Natural killer cell (primary cell): Measurements from ENCODE around the gene GPR146. TPM values are rescaled to one million over a fixed set of nuclear protein-coding genes. Genes with fewer than 3 reads are reported as not detected.
A peak's percentile ranks its signal among the peaks of the same experiment; 100 is the strongest.
"Not testable (repeated sequence)": the region's sequence is repeated elsewhere in the genome, so short reads cannot be mapped to it uniquely, and the experiment has no call there.

Experiments
- ATAC-seq, 3 donors: fragments of 150-1000 bp in 2 of 3; fragments of 200-7000 bp in 1 of 3; cut with Tn5 transposase; 1 replicate in 1 of 3; 2 replicates in 2 of 3; pipeline ENCODE4 v1.10.0; 2021; ENCODE audit warnings: mild to moderate bottlenecking in 2 of 3, moderate library complexity in 2 of 3
- DNase-seq, 2 donors: peaks; one replicate each; pipeline versions ENCODE4 v3.0.0 to v3.0.0-alpha.2; 2013 to 2021; ENCODE audit warnings: mixed read lengths in 1 of 2
- H3K27ac ChIP-seq: one replicate; pipeline ENCODE4 v1.5.1; 2013; ENCODE audit warnings: mild to moderate bottlenecking, low read length
- H3K27me3 ChIP-seq: one replicate; pipeline ENCODE4 v1.6.1; 2013; ENCODE audit warnings: low read length; ENCODE audit not compliant: control insufficient read depth, insufficient read depth
- H3K36me3 ChIP-seq: one replicate; pipeline ENCODE4 v1.6.1; 2013; ENCODE audit warnings: low read length; ENCODE audit not compliant: control insufficient read depth, insufficient read depth
- H3K4me1 ChIP-seq: one replicate; pipeline ENCODE4 v1.6.1; 2013; ENCODE audit warnings: low read length; ENCODE audit not compliant: control insufficient read depth, insufficient read depth
- H3K4me3 ChIP-seq: one replicate; pipeline ENCODE4 v1.5.1; 2013; ENCODE audit warnings: low read length
- H3K9me3 ChIP-seq: one replicate; pipeline ENCODE4 v1.6.1; 2013; ENCODE audit warnings: low read length; ENCODE audit not compliant: control insufficient read depth, insufficient read depth
- H3K27ac Mint-ChIP-seq, 2 donors: one replicate each; pipeline ENCODE4 v1.8.0; 2022; ENCODE audit warnings: mild to moderate bottlenecking in 2 of 2, mixed read lengths in 2 of 2, moderate library complexity in 1 of 2
- H3K27me3 Mint-ChIP-seq, 2 donors: one replicate each; pipeline ENCODE4 v1.8.0; 2022; ENCODE audit warnings: low read depth in 2 of 2, mixed read lengths in 2 of 2
- H3K36me3 Mint-ChIP-seq: one replicate; pipeline ENCODE4 v1.8.0; 2022; ENCODE audit warnings: mixed read lengths
- H3K4me1 Mint-ChIP-seq, 2 donors: one replicate each; pipeline ENCODE4 v1.8.0; 2022; ENCODE audit warnings: mixed read lengths in 2 of 2
- H3K4me3 Mint-ChIP-seq: one replicate; pipeline ENCODE4 v1.8.0; 2022; ENCODE audit warnings: mild to moderate bottlenecking, moderate library complexity, mixed read lengths
- H3K9me3 Mint-ChIP-seq, 2 donors: one replicate each; pipeline ENCODE4 v1.8.0; 2022; ENCODE audit warnings: mixed read lengths in 2 of 2
- WGBS: methylation state at CpG from one replicate; pipeline ENCODE4 v1.1.7; 2013; ENCODE audit warnings: missing lambda C conversion rate; ENCODE audit not compliant: insufficient coverage; 5-methylcytosine and 5-hydroxymethylcytosine counted together
- intact Hi-C: fragments of 100-400 bp; cut with micrococcal nuclease; formaldehyde crosslinking; loops from one replicate; pipeline ENCODE4 v1.14.2; 2022
- total RNA-seq, 4 donors: library from RNA; stranded (reverse); fragments of 120-200 nt in 1 of 4; gene quantifications; one replicate each; pipeline versions ENCODE4 v1.2.3 to v1.2.4, GENCODE V29; 2013 to 2022
- TF ChIP-seq, protein P1 (sequence below): fragments of 200-600 bp; IDR thresholded peaks from one replicate; pipeline ENCODE4 v1.8.0; 2022; ENCODE audit warnings: antibody characterized with exemption

The GPR146 gene
- total RNA-seq, 3 donors from 2014 or later (not counting 1 experiment from before 2014, with no cell fraction given) = 2.3 to 4.5 (median 2.5) TPM

GRCh38 chr7:1031716-1032455, 12.5 kb upstream of the GPR146 start:
- H3K4me1 Mint-ChIP-seq = peaks cover 29 to 40% of the 10 kb centered on the region in 2 donors
- no peak overlapping the region for H3K27ac Mint-ChIP-seq
- WGBS = 96% methylated on average over 27 of the region's 33 CpGs
- DNase-seq (no peak), ATAC-seq (no peak)
- TF ChIP-seq, protein P1, sequence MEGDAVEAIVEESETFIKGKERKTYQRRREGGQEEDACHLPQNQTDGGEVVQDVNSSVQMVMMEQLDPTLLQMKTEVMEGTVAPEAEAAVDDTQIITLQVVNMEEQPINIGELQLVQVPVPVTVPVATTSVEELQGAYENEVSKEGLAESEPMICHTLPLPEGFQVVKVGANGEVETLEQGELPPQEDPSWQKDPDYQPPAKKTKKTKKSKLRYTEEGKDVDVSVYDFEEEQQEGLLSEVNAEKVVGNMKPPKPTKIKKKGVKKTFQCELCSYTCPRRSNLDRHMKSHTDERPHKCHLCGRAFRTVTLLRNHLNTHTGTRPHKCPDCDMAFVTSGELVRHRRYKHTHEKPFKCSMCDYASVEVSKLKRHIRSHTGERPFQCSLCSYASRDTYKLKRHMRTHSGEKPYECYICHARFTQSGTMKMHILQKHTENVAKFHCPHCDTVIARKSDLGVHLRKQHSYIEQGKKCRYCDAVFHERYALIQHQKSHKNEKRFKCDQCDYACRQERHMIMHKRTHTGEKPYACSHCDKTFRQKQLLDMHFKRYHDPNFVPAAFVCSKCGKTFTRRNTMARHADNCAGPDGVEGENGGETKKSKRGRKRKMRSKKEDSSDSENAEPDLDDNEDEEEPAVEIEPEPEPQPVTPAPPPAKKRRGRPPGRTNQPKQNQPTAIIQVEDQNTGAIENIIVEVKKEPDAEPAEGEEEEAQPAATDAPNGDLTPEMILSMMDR = no peak
- intact Hi-C loops = no loop called here
- H3K9me3 Mint-ChIP-seq = no peaks in the 10 kb centered on the region
- Histone ChIP-seq H3K27ac (no peak overlapping the region), H3K9me3 (no peaks in the 10 kb centered on the region), H3K36me3 (no peaks in the 10 kb centered on the region), H3K4me3 (no peak overlapping the region), H3K27me3 (no peaks in the 10 kb centered on the region), H3K4me1 (peaks cover 45% of the 10 kb centered on the region)
- no peak overlapping the region for H3K4me3 Mint-ChIP-seq
- H3K36me3 Mint-ChIP-seq = no peaks in the 10 kb centered on the region
- no peaks in the 10 kb centered on the region for H3K27me3 Mint-ChIP-seq

GRCh38 chr7:1032536-1033181, 11.7 kb upstream of the GPR146 start:
- Histone ChIP-seq H3K4me1 (peaks cover 40% of the 10 kb centered on the region), H3K27me3 (no peaks in the 10 kb centered on the region), H3K9me3 (no peaks in the 10 kb centered on the region), H3K36me3 (no peaks in the 10 kb centered on the region), H3K4me3 (no peak overlapping the region), H3K27ac (no peak overlapping the region)
- ATAC-seq (no peak), DNase-seq (no peak)
- Mint-ChIP-seq H3K4me3 (peak overlapping the region; percentile 59), H3K36me3 (no peaks in the 10 kb centered on the region), H3K9me3 (no peaks in the 10 kb centered on the region), H3K27me3 (no peaks in the 10 kb centered on the region), H3K27ac (peak overlapping the region in 1 of 2 donors; percentile 57), H3K4me1 (peaks cover 23 to 33% of the 10 kb centered on the region in 2 donors)
- TF ChIP-seq, protein P1 = no peak
- intact Hi-C loops = no loop called here
- 97% methylated on average over 25 of the region's 25 CpGs for WGBS

DNA sequence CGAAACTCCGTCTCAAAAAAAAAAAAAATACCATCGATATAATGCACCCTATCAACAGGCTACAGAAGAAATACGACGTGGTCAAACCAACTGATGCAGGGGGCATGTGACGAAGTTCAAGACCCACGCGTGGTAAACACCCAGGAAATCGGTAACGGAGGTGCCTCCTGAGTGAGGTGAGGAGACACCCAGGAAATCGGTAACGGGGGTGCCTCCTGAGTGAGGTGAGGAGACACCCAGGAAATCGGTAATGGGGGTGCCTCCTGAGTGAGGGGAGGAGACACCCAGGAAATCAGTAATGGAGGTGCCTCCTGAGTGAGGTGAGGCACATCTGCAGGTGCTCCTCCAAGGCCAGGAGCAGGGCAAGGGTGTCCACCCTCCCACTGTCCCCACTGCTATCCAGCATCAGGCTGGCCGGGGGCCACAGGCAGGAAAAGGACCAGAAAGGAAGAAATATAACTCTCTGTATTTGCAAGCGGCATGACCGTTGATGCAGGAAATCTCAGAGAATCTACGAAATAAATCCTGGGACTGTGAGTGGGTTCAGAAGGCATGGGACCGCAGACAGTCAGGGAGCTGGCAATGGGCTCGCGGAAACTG, 10.7 kb upstream of the GPR146 start:
- Histone ChIP-seq H3K9me3 (no peaks in the 10 kb centered on the region), H3K4me3 (no peak overlapping the region), H3K4me1 (peaks cover 38% of the 10 kb centered on the region), H3K27ac (no peak overlapping the region), H3K27me3 (no peaks in the 10 kb centered on the region), H3K36me3 (no peaks in the 10 kb centered on the region)
- Mint-ChIP-seq H3K4me3 (peak overlapping the region; percentile 59), H3K9me3 (no peaks in the 10 kb centered on the region), H3K4me1 (peaks cover 23 to 30% of the 10 kb centered on the region in 2 donors), H3K36me3 (no peaks in the 10 kb centered on the region), H3K27ac (peak overlapping the region; percentile 33 to 57), H3K27me3 (no peaks in the 10 kb centered on the region)
- peak in 2 of 3 donors; percentile 19 to 58 for ATAC-seq
- 66% methylated on average over 20 of the region's 20 CpGs for WGBS
- TF ChIP-seq, protein P1 = no peak
- intact Hi-C loops = loop anchor here (1.0 kb wide), 1 partner anchor 11 kb away; the partner anchor contains the start of gene GPR146
- peak in 1 of 2 donors; percentile 73 for DNase-seq

DNA sequence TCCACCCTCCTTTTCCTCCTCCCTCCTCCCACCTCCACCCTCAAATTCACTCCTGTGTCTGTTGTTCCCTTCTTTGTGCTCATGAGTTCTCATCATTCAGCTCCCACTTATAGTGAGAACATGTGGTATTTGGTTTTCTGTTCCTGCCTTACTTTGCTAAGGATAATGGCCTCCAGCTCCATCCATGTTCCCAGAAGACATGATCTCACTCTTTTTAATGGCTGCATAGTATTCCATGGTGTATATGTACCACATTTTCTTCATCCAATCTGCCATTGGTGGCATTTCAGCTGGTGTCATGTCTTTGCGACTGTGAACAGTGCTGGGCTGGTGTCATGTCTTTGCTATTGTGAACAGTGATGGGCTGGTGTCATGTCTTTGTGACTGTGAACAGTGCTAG, 9.6 kb upstream of the GPR146 start:
- H3K27me3 ChIP-seq, H3K9me3 ChIP-seq, H3K36me3 Mint-ChIP-seq, H3K4me3 ChIP-seq, DNase-seq, H3K36me3 ChIP-seq, ATAC-seq, H3K27me3 Mint-ChIP-seq, H3K9me3 Mint-ChIP-seq, H3K27ac Mint-ChIP-seq, H3K27ac ChIP-seq, H3K4me3 Mint-ChIP-seq: not testable (repeated sequence)
- 95% methylated on average over 1 of the region's 1 CpG for WGBS
- H3K4me1 Mint-ChIP-seq = peaks cover 23 to 24% of the 10 kb centered on the region in 2 donors
- H3K4me1 ChIP-seq = peaks cover 27% of the 10 kb centered on the region
- intact Hi-C loops = loop anchor here (1.0 kb wide), 1 partner anchor 10 kb away; the partner anchor contains the start of gene GPR146

DNA sequence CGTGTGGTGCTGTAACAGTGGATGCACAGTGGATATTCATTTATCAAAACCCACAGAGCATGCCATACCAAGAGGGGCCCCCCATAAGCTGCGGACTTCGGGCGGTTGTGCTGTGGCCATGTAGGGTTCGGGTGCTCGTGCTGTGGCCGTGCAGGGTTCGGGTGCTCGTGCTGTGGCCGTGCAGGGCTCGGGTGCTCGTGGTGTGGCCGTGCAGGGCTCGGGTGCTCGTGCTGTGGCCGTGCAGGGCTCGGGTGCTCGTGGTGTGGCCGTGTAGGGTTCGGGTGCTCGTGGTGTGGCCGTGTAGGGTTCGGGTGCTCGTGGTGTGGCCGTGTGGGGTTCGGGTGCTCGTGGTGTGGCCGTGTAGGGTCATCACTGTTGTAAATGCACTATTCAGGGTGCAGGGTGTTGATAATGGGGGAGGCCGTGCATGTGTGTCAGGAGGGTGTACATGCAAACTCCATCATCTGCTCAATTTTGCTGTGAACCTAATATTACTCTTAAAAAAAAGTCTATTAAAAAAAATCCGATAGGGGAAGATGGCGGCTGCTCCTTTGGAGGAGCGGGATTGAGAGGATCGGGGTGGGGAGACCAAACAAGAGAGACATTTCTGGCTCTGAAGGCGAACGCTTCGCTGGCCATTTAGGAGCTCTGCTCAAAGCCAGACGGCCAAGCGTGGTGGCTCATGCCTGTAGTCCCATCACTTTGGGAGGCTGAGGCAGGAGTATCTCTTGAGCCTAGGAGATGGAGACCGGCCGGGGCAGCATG, 8.0 kb upstream of the GPR146 start:
- WGBS = 89% methylated on average over 39 of the region's 40 CpGs
- ATAC-seq, H3K27me3 Mint-ChIP-seq, H3K9me3 ChIP-seq, H3K4me3 Mint-ChIP-seq, H3K36me3 Mint-ChIP-seq, H3K36me3 ChIP-seq, H3K9me3 Mint-ChIP-seq, intact Hi-C loops, H3K27ac Mint-ChIP-seq, H3K27ac ChIP-seq, DNase-seq, H3K4me3 ChIP-seq, H3K27me3 ChIP-seq: not testable (repeated sequence)
- peaks cover 22 to 25% of the 10 kb centered on the region in 2 donors for H3K4me1 Mint-ChIP-seq
- H3K4me1 ChIP-seq = peaks cover 19% of the 10 kb centered on the region
